Right hindlimb (tissue), 1 donor: ENCODE results near the gene CACNA1A.
"Not testable (repeated sequence)": the region's sequence is repeated elsewhere in the genome, so short reads cannot be mapped to it uniquely, and the experiment has no call there.

Experiments
- DNase-seq: peaks from one replicate; pipeline ENCODE4 v3.0.0-alpha.2; 2018

The CACNA1A gene

DNA sequence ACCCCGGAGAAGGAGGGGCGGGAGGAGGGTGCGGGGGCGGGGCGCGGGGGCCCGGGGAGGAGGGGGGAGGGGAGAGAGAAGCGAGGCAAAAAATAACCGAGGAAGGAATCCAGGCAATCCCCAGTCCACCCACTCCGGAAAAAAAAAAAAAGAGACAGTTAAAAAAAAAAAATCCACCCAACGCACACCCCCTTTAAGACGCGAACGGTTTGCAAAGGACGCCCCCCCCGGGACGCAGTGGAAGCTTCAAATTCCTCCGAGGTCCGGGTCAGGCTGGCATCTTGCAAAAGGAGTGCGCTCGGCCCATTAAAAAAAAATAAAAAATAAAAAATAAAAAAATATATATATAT, at the start of gene CACNA1A:
Gene CACNA1A, minus strand, starts transcription at position 9 of the 350 bp plus-strand sequence. CDS start 255 bp downstream, outside the sequence.
- no peak for DNase-seq

DNA sequence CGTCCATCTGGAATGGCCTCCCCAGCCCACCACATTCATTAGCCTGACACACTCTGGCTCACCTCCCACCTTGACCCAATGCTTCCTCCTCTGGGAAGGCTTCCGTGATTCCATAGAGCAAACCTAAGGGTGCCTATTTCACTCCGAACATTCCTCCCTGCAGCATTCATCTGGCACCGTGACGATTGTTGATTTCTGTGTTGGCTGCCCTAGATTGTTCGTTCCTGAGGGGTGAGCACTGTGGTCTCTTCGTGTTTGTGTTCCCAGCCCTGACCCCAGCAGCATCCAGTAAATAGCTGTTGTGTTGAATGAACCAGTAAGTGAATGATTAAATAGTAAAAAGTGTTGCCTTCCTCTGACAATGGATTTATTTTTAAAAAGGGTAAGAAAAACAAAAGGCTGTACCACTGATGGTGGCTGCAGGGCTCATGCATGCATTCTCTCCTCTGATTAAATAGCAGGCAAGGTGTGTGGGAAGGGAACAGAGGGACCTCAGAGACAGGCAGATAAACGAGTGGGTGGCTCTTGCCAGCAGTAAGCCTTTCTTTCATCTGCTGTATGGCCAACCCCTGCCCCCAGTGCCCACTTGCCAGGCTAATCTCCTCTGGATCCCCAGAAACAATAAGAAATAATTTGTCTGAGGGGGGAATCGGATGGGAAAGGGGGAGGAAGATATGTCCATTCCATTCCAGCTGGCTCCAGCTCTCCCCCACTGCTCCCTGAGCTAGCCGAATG, 48.4 kb upstream of the CACNA1A start:
- no peak for DNase-seq

DNA sequence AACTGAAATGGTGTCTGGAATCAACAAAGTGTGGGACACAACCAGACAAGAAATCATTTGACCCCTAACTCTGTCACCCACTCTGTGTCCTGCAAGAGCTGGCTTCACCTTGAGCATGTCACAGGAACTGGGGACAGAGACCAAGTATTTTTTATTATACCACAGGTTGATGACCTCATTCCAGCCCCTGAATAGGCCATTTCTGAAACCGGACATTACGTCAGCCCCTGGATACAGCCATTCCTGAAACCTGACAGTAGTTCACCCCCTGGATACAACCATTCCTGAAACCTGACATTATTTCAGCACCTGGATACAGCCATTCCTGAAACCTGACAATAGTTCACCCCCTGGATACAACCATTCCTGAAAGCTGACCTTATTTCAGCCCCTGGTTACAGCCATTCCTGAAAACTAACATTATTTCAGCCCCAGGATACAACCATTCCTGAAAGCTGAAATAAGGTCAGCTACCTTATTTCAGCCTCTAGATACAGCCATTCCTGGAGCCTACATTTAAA, 47.7 kb upstream of the CACNA1A start:
- no peak for DNase-seq

DNA sequence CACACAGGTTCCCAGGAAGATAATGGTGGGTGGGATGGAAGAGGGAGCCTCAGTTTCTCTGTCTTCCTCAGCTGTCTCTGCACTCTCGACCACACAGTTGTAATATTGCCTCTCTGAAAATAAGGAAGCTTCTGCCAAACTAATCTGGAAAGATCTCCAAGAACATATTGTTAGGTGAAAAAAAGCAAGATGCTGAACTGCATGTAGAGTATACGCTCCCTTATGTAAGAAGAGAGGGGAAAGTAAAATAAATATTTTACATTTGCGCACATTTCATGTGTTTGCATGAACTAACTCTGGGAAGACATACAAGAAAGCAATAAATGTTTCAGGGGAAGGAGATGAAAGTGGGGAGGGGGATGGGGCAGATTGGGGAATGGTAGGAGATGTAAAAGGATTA, 41.9 kb upstream of the CACNA1A start:
- no peak for DNase-seq

DNA sequence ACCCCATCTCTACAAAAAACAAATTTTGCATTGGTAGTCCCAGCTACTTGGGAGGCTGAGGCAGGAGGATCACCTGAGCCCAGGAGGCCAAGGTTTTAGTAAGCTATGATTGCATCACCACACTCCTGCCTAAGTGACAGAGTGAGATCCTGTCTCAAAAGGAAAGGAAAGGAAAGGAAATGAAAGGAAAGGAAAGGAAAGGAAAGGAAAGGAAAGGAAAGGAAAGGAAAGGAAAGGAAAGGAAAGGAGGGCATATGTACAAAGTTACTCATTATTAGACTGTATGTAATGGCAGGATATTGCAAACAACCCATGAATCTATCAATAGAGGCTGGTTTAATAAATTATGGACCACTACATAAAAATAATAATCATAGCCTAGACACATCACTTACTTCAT, 40.8 kb upstream of the CACNA1A start:
- no peak for DNase-seq

DNA sequence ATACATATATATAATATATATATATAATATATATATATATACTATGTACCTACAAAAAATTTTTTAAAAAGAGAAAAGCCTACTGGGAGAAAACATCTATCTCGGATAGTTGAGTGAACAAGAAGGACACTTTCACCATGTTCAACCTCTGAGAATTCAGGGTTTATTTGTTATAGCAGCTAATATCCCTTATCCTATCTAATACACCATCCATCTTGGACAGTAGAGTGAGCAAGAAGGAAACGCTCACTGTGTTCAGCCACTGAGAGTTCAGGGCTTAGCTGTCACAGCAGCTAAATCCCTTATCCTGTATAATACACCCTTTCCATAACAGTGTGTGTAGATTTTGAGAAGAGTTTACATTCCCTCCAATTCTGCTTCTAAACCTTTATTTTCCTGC, 38.1 kb upstream of the CACNA1A start:
- DNase-seq: no peak

DNA sequence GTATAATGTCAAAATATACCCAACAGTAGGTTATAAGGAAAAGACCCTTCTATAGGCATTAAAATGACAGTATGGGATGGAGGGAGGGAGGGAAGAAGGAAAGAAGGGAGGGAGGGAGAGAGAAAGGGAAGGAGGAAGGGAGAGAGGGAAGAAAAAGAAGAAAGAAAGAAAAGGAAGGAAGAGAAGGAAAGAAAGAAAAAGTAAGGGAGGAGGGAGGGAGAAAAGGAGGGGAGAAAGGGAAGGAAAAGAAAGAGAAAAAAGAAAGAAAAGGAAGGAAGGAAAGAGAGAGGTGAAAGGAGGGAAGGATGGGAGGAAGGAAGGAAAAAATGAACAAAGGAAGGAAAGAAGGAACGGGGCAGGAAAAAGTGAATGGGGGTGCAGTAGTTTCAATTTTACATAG, 35.3 kb upstream of the CACNA1A start:
- DNase-seq: no peak

DNA sequence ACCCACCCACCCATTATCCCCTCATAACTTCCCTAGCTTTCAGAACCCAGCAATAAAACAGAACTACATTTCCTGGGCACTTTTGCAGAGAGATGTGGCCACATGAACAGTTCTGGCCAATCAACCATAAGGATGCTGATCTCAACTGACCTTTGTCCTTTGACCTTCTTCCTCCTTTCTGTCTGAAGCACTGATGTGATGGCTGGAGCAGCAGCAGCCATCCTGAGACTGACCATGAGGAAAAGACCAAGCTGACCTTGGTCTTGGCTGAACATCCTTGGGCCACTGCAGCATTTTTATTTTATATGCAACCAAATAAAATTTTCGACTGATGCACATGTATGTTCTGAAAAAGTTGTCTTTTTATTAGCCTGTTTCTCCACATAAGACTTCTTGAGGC, 33.1 kb upstream of the CACNA1A start:
- DNase-seq: no peak

DNA sequence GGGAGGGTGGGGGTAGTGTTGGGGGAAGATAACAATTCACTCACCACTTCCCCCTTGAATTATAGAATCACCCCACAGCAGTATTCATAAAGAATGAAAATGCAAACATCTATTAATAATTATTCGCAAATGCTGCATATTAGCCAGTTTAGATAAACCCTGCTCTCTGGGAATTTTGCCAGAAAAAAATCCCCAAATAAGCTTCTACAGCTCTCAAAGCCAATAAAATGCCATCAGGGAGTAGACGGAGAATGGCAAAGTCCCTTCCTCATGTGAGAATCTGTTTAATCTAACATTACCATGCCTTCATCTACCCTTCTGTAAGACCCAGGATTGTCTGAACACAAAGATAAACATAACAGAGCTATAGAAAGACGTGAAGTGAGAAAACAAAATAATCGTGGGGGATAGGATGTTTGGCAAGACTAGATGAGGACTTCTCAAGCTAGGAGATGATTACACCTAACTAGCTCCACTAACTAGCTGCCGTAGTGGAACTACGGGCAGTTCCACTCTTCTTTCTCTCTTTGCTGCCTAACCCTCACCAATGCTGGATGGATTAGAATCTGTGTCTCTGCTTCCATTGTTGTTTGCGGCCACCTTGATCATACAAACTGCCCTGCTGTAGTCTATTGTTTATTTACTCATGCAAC, 32.4 kb upstream of the CACNA1A start:
- DNase-seq: no peak

DNA sequence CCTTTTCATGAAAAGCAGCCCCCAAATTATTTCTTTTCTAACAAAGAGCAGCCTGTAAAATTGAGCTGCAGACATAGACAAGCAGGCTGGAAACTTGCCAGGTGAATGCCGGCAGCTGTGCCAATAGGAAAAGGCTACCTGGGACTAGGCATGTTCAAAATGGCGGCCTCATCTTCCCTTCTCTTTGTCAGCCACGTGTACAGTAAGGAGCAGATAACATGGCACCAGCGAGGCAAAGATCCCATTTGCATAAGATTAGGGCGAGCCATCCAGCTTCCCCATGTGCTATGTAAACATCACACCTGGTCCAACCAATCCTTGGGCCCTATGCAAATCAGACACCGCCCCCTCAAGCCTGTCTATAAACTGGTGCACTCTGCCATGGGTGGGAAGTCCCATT, 31.2 kb upstream of the CACNA1A start:
- DNase-seq: no peak

DNA sequence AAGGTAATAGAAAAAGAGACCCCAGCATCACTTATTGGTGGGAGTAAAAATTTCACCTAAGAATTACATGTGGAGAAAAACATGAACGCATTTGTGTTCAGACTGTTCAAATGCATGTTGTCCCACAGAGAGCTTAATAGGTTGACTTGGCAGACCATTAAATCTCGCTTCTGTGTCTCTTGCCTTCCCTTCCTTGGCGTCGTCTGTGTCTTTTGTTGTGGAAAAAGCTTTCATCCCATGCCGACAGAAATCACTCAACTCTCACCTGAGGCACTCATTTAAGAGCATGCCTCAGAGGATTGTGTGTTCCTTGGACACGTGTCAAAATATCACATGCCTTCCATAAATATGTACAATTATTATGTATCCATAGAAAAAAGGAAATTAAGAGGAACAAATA, 24.4 kb upstream of the CACNA1A start:
- DNase-seq: no peak

DNA sequence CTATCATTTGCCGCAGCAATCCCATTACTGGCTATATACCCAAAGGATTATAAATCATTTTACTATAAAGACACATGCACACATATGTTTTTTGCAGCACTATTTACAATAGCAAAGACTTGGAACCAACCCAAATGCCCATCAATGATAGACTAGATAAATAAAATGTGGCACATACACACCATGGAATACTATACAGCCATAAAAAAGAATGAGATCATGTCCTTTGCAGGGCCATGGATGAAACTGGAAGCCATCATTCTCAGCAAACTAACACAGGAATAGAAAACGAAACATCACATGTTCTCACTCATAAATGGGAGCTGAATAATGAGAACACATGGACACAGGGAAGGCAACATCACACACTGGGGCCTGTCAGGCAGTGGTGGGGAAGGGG, 23.4 kb upstream of the CACNA1A start:
- DNase-seq: not testable (repeated sequence)

DNA sequence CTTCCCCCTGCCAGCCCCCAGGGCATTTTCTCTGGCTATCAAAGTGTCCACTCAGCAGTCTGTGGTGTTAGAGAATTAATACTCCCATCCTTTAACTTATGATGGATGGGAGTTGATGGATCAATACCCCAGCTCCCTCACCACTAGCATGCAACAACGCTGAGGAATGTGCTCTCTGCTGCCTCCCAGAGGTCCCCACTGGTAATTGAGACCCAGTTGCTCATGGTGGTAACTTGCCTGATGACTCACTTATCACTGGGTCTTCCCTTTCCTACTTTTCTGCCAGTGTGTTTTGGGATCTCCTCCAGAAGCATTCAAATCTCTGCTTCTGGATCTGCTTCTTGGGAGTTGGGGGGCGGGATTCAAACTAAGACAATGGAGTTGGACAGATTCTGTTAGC, 20.3 kb upstream of the CACNA1A start:
- DNase-seq: no peak

DNA sequence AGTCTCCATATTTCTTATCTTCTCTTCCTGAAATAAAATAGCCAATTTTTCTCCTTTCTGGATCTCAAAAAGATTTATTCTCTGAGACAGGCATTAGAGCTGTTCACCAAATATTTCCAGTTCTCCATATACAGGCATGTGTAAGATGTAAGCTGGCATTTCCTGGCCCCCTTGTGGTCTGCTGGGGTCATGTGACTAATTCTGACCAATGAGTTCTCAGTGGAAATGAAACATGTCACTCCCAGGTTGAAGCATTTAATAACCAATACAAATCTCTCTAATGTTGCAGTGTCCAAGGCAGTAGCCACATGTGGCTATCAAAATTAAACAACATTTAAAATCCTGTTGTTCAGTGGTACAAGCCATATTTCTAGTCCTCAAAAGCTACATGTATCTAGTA, 14.8 kb upstream of the CACNA1A start:
- no peak for DNase-seq

DNA sequence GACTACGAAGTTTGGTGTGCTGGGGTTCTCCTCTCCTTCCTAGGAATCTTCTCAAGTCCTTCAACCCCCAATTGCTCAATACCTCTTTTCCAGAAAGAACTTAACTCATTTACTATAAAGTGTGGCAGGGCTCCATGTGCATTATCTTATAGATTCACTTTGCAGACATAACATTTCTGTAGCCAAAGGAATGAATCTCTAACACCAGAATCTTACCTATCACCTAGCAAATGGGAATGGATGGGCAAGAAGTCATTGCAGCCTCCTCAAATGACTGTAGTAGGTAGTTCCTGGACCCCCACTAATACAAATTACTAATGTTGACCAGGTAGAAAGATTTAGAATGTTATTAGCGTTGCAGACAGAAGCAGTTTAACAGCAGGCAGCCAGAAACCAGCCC, 5.7 kb upstream of the CACNA1A start:
- no peak for DNase-seq

DNA sequence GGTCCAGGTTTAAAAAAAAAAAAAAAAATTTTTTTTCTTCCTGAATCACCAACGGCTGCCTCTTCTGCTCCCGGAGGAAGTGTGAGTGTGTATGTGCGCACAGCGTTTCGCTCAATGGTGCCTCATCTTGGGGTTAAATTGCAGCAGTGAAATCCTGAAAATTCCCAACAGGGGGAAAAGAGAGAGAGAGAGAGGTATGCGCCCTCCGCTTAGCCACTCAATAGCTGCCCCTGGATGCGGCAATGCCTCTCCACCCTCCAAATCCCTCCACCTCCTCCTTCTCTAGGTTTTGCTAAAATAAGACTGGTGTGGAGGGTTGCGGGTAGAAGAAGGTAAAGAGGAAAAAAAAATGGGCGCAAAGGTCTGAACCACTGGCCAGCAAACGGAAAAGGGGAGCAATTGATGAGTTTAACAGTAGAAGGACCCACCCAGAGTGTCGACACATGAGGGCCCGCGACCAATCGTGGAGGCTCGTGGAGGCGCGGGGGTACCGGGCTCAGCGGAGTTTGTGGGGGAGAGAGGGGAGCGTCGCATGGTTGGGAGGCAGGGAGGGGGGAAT, 853 bp upstream of the CACNA1A start:
- DNase-seq: no peak

DNA sequence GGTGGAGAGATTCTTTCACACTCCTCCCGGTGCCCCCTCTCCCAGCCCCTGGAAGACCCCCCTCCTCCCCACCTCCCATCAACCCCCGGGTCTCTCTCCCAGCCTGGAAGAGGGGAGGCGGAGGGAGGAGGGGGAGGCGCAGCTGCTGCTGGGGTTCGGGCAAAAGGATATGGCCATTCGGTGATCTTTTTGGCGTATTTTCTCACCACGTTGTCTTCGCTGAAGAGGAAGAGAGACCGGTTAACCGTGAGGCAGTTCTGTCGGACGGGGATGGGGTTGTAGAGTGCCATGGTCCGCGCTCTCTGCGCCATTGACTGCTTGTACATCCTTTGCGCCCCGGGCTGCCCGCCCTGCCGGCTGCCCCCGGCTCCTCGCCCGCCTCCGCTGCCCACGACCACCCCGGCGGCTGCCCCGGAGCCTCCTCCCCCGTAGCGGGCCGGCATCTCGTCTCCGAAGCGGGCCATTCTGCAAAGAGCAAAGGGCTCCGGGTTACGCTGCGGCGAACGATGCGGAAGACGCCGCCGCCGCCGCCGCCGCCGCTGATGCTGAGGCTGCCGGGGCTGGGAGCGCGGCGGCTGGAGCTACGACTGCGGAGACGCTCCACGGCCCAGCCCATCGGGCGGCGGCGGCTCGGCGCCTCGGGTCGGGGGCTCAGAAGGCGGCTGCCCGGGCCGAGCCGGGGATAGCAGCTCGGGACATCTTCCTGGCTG, 363 bp downstream of the CACNA1A start:
- DNase-seq: peak; percentile 21

DNA sequence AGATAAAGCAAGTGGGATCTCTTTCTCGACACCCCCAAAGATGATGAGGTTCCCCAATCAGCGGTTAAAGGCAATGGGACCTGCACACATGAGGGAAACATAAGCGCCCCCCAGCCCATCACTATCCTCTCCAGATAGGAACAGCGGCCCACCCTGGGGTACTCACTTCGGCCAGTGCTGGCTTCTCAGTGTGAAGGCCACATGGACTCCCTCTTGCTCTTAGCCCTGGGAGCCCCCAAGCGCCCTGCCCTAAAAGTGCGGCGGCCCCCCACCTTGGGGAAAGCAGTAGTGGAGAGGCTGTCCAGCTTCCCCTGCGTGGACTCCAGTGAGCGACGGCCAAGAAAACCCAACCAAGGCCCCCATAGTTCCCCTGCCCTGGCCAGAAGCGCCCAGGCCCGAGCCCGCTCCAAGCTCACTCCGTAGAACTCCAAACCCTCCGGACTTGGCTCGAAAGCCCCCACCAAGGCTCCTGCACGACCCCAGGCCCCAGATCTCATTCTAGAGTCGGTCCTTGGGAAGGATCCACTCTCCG, 1.0 kb downstream of the CACNA1A start:
- no peak for DNase-seq

DNA sequence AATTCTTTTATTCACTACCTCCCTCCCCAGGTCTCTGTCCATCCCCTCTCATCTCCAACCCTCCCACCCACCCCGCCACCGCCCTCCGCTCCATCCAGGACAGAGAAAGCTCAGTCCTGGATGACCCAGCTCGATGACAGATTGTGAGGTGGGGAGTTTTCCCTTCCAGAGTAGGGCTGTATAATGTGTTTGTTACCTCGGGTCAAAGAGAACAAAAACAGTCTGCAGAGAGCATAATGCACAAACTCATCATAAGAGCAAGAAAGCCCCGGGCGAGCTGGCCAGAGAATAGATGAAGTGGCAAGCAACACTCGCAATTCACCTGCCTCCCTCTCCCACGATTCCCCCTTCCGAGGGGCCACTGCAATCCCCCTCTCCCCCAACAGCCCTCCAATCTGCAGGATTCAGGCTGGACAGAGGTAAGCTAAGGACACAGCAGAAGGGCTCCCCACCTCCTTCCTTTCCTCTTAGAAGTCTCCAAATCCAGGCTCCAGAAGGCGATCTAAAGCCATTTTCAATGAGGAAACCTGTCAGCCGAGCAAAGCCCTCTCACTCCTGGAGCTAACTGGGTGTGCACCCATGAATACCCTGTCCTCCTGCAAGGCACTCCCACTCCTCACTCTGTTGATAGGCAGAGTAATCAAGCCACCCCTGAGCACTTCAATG, 2.6 kb downstream of the CACNA1A start:
- no peak for DNase-seq

DNA sequence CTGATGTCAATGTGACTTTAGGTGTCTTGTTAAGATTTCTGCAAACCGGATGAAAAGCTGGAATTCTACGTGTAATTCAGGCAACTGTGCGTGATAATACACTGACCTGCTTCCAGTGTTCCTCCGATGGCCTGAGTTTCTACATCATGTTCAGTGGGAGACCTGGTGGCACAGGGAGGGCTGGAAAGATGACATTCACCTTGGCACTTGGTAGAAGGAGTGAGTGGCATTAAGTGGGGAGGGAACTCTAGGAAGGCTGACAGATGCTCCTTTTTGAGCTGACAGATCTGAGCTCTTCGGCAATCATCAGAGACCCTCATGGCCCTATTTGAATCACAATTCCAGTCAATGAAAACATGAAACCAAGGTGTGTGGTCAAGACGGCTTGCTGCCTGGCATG, 4.0 kb downstream of the CACNA1A start:
- no peak for DNase-seq

DNA sequence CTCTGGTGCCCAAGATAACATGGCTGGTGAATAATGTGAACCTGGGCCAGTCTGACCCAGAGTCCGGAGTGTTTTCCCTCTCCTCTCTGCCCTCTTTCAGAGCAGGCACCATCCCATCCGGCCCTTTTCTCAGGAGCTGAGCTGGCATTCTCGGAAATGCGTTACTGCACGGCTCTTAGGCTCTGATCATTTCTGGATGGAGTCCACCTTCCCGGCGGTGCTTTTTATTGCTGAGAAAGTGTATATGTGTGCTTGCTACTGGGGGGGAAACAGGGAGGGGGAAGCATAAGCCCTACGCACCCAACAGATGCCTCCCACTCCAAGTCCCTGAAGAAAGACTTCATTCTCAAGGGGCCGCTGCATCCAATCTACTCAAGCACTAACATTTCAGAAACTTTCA, 6.6 kb downstream of the CACNA1A start:
- no peak for DNase-seq

DNA sequence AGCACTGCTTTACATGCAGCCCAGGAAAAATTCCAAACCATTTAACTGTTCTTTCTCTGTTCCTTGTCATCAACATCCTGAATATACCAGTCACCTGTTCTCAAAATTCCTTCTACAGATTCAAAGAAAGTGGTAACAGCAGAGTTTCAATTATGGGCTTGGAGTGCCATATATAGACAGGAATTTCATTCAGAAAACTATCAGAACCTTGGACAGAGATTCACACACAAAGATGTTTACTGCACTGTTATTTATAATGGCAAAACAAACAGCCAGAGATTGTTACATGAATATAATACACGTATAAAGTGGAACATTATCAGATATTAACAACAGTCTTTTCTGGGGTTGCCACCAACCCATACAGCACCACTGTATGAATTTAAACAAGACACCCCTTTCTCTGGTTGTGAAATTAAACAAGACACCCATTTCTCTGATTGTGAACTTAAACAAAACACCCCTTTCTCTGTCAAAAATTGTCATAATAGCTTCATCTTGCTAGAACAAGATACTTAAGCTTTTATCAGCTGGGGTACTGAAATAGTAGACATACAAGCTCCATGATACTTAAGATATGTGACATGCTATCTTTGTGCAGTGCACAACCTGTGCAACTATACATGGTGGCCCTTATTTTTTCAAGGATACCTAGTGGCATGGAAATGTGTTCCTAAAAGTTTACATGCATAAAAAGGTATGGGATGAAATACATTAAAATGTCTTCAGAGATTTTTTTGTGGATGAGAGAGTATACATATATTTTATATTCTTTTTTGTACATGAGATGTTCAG, 12.6 kb downstream of the CACNA1A start:
- DNase-seq: no peak
